Endothelial cell of umbilical vein (primary cell): Measurements from ENCODE around the gene SPIRE1.

Experiments used
- CTCF ChIP-seq, 2 donors: IDR thresholded peaks; 1 replicate in 1 of 2; 2 replicates in 1 of 2; pipeline ENCODE4 v1.5.1; 2011; ENCODE audit warnings: low read length in 2 of 2, mild to moderate bottlenecking in 2 of 2, moderate library complexity in 2 of 2, control low read depth in 1 of 2, inconsistent platforms in 1 of 2, low read depth in 1 of 2; ENCODE audit not compliant: insufficient read depth in 1 of 2; ENCODE audit errors: extremely low read depth in 1 of 2
- EZH2 ChIP-seq: IDR thresholded peaks from 2 replicates; pipeline ENCODE4 v1.6.1; 2012; ENCODE audit warnings: borderline replicate concordance, low read depth, mild to moderate bottlenecking, moderate library complexity, low read length, inconsistent platforms; ENCODE audit not compliant: severe bottlenecking
- FOS ChIP-seq: IDR thresholded peaks from 2 replicates; pipeline ENCODE4 v1.6.1; 2011; ENCODE audit warnings: mild to moderate bottlenecking, low read length, moderate library complexity, borderline replicate concordance; ENCODE audit not compliant: insufficient read depth
- GATA2 ChIP-seq: IDR thresholded peaks from 2 replicates; pipeline ENCODE4 v1.7.0; 2011; ENCODE audit warnings: low read depth, mild to moderate bottlenecking, moderate library complexity, mixed read lengths, low read length; ENCODE audit not compliant: insufficient read length, insufficient read depth
- JUN ChIP-seq: IDR thresholded peaks from 2 replicates; pipeline ENCODE4 v1.6.1; 2011; ENCODE audit warnings: borderline replicate concordance, low read depth; ENCODE audit not compliant: insufficient read length, insufficient read depth
- MAX ChIP-seq: IDR thresholded peaks from 2 replicates; pipeline ENCODE4 v1.6.1; 2011; ENCODE audit not compliant: insufficient read depth, insufficient read length
- MYC ChIP-seq: IDR thresholded peaks from one replicate; pipeline ENCODE4 v1.6.1; 2011; ENCODE audit warnings: mild to moderate bottlenecking, low read depth, low read length
- POLR2A ChIP-seq: IDR thresholded peaks from 2 replicates; pipeline ENCODE4 v1.6.1; 2012; ENCODE audit warnings: low read depth, mild to moderate bottlenecking, control low read depth, low read length
- POLR2AphosphoS5 ChIP-seq: IDR thresholded peaks from 2 replicates; pipeline ENCODE4 v1.6.1; 2012; ENCODE audit warnings: low read depth, mild to moderate bottlenecking, control low read depth, low read length, moderate library complexity; ENCODE audit not compliant: insufficient read depth

- TF ChIP-seq CTCF (IDR thresholded peaks at IDR 0.05; ENCODE audit: extremely low read depth in 1 of 2, insufficient read depth in 1 of 2, low read depth in 1 of 2, low read length in 2 of 2): no peak
- no peak for TF ChIP-seq MYC
- no peak for TF ChIP-seq POLR2A
- TF ChIP-seq EZH2: no peak
- no peak for TF ChIP-seq MAX
- TF ChIP-seq GATA2: no peak
- TF ChIP-seq POLR2AphosphoS5: no peak
- TF ChIP-seq JUN: no peak
- no peak for TF ChIP-seq FOS
These were observed 45.8 kb upstream of the SPIRE1 start for GRCh38 chr18:12703664-12704063.
